HepG2 (cell line): ENCODE measurements around the gene TCAP. TPM values are rescaled to one million over a fixed set of nuclear protein-coding genes. Genes with fewer than 3 reads are reported as not detected.

ENCODE experiments used
- GTF3A ChIP-seq: sonication (generic); formaldehyde crosslinking; conservative IDR thresholded peaks from 2 replicates; pipeline ENCODE4 v1.4.0; 2020; ENCODE audit warnings: mild to moderate bottlenecking, missing genetic modification reagents
- ZFP37 ChIP-seq: sonication (generic); formaldehyde crosslinking; IDR thresholded peaks from 2 replicates; pipeline ENCODE4 v1.4.0; 2020; ENCODE audit warnings: missing genetic modification reagents, borderline replicate concordance
- ZNF598 ChIP-seq: sonication (generic); formaldehyde crosslinking; IDR thresholded peaks from 2 replicates; pipeline ENCODE4 v1.5.1; 2020; ENCODE audit warnings: mild to moderate bottlenecking, missing genetic modification reagents, borderline replicate concordance
- ZNF660 ChIP-seq: sonication (generic); formaldehyde crosslinking; IDR thresholded peaks from 2 replicates; pipeline ENCODE4 v1.5.1; 2020; ENCODE audit warnings: mild to moderate bottlenecking, low read depth, missing genetic modification reagents, borderline replicate concordance
- ZNF672 ChIP-seq: sonication (generic); formaldehyde crosslinking; IDR thresholded peaks from 2 replicates; pipeline ENCODE4 v1.8.1; 2022; ENCODE audit warnings: missing genetic modification reagents
- ZNF768 ChIP-seq: sonication (generic); formaldehyde crosslinking; IDR thresholded peaks from 2 replicates; pipeline ENCODE4 v1.4.0; 2020; ENCODE audit warnings: missing genetic modification reagents
- ZSCAN22 ChIP-seq: sonication (generic); formaldehyde crosslinking; IDR thresholded peaks from 2 replicates; pipeline ENCODE4 v1.4.0; 2020; ENCODE audit warnings: mild to moderate bottlenecking, missing genetic modification reagents
- polyA plus RNA-seq, 8 experiments: library from polyadenylated mRNA; depleted of rRNA in 3 of 8; stranded (reverse) in 7 of 8; unstranded in 1 of 8; fragments of >200 nt; fragmentation: Illumina TruSeq in 4 of 8; extraction: Trizol in 4 of 8; gene quantifications; 2 replicates each; pipeline versions ENCODE4 v1.2.1 to v1.2.3, GENCODE V29; 2011 to 2016; ENCODE audit warnings: low read depth in 4 of 8, missing spikeins in 1 of 8, mixed read lengths in 1 of 8; ENCODE audit not compliant: insufficient read depth in 1 of 8
- total RNA-seq, 5 experiments: library from RNA; depleted of rRNA; stranded (reverse); fragments of >200 nt; fragmentation: Illumina TruSeq; extraction: Trizol; gene quantifications; 2 replicates each; pipeline ENCODE4 v1.2.3, GENCODE V29; 2016; ENCODE audit warnings: low read depth in 1 of 5
- TF ChIP-seq, protein P1 (sequence below): sonication (generic); formaldehyde crosslinking; IDR thresholded peaks from 2 replicates; pipeline ENCODE4 v1.4.0; 2020; ENCODE audit warnings: low read depth, missing genetic modification reagents
- TF ChIP-seq, protein P2 (sequence below): sonication (generic); formaldehyde crosslinking; IDR thresholded peaks from 2 replicates; pipeline ENCODE4 v1.5.0; 2020; ENCODE audit warnings: mild to moderate bottlenecking, missing genetic modification reagents, borderline replicate concordance
- TF ChIP-seq, protein P3 (sequence below): sonication (generic); formaldehyde crosslinking; IDR thresholded peaks from 2 replicates; pipeline ENCODE4 v1.5.1; 2020; ENCODE audit warnings: mild to moderate bottlenecking, moderate library complexity, missing genetic modification reagents
- TF ChIP-seq, protein P4 (sequence below): sonication (generic); formaldehyde crosslinking; IDR thresholded peaks from 2 replicates; pipeline ENCODE4 v1.4.0; 2020; ENCODE audit warnings: missing genetic modification reagents

The TCAP gene
- total and polyA plus RNA-seq, 2 of the 13 experiments (the other 11 are each of a cell fraction or from before 2014, with no cell fraction given), result 0.24 to 0.65 TPM

DNA sequence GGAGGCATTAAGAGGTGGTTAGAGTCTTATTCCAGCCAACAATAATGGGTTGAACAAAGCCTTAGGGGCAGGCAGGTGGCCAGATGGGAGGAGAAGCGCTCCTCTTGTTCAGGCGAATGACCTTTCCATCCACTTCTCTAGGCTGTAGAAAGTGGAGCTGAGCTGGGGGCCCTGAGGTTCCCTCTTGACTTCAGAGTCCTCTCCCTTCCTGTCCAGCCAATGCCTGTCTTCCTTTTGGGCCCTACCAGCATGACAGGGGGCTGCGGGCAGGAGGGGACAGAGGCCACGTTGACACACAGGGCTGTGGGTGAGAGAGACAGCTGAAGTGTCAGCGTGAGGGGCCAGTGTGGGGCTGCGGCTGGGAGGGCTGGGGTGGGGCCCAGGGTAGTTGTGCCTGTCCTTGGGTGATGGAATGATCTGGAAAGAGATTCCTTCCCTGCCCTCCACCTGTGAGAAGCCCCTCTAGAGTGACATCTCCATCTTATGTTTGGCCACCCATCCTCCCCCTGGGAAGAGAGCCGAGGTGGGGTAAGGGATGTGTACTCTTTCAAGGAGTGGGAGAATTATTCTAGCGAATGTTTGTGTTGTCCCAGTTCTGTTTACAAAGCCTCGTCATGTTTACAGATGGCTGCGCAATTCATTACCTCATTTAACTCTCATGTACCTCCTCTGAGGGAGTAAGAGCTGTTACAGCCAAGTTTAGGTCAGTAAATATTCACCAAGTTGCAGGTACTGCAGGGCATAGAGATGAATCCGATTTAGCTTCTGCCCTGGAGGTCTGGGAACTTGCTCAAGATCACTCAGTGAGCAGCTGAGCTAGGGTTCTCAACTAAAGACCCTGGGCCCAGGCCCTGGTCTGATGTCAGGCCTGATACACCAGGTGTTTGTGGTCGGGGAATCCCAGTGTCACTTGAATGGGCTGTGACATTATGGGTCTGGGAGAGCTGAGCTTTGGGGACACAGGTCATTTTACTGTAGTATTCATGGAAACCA lies 38.0 kb downstream of the TCAP start (continued):
- TF ChIP-seq, protein P1, sequence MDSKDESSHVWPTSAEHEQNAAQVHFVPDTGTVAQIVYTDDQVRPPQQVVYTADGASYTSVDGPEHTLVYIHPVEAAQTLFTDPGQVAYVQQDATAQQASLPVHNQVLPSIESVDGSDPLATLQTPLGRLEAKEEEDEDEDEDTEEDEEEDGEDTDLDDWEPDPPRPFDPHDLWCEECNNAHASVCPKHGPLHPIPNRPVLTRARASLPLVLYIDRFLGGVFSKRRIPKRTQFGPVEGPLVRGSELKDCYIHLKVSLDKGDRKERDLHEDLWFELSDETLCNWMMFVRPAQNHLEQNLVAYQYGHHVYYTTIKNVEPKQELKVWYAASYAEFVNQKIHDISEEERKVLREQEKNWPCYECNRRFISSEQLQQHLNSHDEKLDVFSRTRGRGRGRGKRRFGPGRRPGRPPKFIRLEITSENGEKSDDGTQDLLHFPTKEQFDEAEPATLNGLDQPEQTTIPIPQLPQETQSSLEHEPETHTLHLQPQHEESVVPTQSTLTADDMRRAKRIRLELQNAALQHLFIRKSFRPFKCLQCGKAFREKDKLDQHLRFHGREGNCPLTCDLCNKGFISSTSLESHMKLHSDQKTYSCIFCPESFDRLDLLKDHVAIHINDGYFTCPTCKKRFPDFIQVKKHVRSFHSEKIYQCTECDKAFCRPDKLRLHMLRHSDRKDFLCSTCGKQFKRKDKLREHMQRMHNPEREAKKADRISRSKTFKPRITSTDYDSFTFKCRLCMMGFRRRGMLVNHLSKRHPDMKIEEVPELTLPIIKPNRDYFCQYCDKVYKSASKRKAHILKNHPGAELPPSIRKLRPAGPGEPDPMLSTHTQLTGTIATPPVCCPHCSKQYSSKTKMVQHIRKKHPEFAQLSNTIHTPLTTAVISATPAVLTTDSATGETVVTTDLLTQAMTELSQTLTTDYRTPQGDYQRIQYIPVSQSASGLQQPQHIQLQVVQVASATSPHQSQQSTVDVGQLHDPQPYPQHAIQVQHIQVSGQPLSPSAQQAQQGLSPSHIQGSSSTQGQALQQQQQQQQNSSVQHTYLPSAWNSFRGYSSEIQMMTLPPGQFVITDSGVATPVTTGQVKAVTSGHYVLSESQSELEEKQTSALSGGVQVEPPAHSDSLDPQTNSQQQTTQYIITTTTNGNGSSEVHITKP, result peak; percentile 96
- TF ChIP-seq ZNF768 (CRISPR knock-in tag) (no peak), ZNF660 (no peak), ZSCAN22 (CRISPR knock-in tag) (peak; percentile 45; the same call in 1 of the 2 replicates), ZNF672 (CRISPR knock-in tag) (no peak), ZFP37 (0 out of 2 replicates have a peak, but pooled peaks have one; percentile 7), GTF3A (CRISPR knock-in tag) (0 out of 2 replicates have a peak, but pooled peaks have one; percentile 49), ZNF598 (CRISPR knock-in tag) (no peak)
- TF ChIP-seq, protein P2, sequence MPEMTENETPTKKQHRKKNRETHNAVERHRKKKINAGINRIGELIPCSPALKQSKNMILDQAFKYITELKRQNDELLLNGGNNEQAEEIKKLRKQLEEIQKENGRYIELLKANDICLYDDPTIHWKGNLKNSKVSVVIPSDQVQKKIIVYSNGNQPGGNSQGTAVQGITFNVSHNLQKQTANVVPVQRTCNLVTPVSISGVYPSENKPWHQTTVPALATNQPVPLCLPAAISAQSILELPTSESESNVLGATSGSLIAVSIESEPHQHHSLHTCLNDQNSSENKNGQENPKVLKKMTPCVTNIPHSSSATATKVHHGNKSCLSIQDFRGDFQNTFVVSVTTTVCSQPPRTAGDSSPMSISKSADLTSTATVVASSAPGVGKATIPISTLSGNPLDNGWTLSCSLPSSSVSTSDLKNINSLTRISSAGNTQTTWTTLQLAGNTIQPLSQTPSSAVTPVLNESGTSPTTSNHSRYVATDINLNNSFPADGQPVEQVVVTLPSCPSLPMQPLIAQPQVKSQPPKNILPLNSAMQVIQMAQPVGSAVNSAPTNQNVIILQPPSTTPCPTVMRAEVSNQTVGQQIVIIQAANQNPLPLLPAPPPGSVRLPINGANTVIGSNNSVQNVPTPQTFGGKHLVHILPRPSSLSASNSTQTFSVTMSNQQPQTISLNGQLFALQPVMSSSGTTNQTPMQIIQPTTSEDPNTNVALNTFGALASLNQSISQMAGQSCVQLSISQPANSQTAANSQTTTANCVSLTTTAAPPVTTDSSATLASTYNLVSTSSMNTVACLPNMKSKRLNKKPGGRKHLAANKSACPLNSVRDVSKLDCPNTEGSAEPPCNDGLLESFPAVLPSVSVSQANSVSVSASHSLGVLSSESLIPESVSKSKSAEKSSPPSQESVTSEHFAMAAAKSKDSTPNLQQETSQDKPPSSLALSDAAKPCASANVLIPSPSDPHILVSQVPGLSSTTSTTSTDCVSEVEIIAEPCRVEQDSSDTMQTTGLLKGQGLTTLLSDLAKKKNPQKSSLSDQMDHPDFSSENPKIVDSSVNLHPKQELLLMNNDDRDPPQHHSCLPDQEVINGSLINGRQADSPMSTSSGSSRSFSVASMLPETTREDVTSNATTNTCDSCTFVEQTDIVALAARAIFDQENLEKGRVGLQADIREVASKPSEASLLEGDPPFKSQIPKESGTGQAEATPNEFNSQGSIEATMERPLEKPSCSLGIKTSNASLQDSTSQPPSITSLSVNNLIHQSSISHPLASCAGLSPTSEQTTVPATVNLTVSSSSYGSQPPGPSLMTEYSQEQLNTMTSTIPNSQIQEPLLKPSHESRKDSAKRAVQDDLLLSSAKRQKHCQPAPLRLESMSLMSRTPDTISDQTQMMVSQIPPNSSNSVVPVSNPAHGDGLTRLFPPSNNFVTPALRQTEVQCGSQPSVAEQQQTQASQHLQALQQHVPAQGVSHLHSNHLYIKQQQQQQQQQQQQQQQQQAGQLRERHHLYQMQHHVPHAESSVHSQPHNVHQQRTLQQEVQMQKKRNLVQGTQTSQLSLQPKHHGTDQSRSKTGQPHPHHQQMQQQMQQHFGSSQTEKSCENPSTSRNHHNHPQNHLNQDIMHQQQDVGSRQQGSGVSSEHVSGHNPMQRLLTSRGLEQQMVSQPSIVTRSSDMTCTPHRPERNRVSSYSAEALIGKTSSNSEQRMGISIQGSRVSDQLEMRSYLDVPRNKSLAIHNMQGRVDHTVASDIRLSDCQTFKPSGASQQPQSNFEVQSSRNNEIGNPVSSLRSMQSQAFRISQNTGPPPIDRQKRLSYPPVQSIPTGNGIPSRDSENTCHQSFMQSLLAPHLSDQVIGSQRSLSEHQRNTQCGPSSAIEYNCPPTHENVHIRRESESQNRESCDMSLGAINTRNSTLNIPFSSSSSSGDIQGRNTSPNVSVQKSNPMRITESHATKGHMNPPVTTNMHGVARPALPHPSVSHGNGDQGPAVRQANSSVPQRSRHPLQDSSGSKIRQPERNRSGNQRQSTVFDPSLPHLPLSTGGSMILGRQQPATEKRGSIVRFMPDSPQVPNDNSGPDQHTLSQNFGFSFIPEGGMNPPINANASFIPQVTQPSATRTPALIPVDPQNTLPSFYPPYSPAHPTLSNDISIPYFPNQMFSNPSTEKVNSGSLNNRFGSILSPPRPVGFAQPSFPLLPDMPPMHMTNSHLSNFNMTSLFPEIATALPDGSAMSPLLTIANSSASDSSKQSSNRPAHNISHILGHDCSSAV (CRISPR knock-in tag), result no peak
- TF ChIP-seq, protein P3, sequence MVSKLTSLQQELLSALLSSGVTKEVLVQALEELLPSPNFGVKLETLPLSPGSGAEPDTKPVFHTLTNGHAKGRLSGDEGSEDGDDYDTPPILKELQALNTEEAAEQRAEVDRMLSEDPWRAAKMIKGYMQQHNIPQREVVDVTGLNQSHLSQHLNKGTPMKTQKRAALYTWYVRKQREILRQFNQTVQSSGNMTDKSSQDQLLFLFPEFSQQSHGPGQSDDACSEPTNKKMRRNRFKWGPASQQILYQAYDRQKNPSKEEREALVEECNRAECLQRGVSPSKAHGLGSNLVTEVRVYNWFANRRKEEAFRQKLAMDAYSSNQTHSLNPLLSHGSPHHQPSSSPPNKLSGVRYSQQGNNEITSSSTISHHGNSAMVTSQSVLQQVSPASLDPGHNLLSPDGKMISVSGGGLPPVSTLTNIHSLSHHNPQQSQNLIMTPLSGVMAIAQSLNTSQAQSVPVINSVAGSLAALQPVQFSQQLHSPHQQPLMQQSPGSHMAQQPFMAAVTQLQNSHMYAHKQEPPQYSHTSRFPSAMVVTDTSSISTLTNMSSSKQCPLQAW (CRISPR knock-in tag), result peak; percentile 72
- TF ChIP-seq, protein P4, sequence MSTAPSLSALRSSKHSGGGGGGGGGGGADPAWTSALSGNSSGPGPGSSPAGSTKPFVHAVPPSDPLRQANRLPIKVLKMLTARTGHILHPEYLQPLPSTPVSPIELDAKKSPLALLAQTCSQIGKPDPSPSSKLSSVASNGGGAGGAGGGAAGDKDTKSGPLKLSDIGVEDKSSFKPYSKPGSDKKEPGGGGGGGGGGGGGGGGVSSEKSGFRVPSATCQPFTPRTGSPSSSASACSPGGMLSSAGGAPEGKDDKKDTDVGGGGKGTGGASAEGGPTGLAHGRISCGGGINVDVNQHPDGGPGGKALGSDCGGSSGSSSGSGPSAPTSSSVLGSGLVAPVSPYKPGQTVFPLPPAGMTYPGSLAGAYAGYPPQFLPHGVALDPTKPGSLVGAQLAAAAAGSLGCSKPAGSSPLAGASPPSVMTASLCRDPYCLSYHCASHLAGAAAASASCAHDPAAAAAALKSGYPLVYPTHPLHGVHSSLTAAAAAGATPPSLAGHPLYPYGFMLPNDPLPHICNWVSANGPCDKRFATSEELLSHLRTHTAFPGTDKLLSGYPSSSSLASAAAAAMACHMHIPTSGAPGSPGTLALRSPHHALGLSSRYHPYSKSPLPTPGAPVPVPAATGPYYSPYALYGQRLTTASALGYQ (CRISPR knock-in tag), result no peak
